SK-N-MC (cell line): ENCODE measurements around the gene LITAF.

Source experiments
- EZH2 ChIP-seq: fragments of 200-600 bp; sonication (generic); IDR thresholded peaks from one replicate; pipeline ENCODE4 v1.6.1; 2017; ENCODE audit warnings: antibody characterized with exemption
- FOXP2 ChIP-seq: optimal IDR thresholded peaks from 2 replicates; pipeline ENCODE3; 2011; ENCODE audit warnings: mild to moderate bottlenecking, moderate library complexity; ENCODE audit not compliant: insufficient read depth; ENCODE audit errors: extremely low read length, control extremely low read depth
- POLR2AphosphoS5 ChIP-seq: IDR thresholded peaks from 2 replicates; pipeline ENCODE4 v1.6.1; 2012; ENCODE audit warnings: mild to moderate bottlenecking, low read depth, low read length, borderline replicate concordance

DNA sequence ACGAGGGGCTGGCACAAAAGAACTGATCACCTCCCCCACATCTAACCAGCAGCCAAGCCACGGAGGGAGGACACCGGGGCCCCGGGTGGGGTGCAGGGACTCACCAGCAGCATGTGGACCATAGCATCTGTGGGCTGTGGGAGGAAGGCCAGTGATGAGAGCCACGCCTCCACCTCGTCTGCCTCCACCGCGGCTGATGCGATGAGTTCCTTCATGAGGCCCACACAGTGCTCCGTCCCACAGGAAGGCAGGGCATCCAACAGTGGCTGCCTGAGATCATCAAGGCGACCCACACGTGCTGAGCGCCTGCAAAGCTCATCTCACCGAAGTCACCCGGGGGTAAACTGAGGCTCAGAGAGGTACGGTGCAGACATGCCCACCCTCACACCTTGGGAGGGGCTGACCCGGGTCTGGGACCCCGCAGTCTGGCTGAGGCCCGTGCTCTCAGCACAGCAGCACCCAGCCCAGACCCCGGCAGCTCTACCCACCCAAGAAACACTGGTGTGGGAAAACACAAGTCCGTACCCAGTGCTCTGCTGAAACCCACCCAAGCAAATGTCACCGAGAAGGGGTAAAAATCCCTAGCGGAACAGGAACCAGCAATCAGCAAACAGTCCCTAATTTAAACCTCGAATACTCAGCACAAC lies 85.9 kb downstream of the LITAF start:
- TF ChIP-seq POLR2AphosphoS5, result no peak
- TF ChIP-seq EZH2, result no peak
- TF ChIP-seq FOXP2, result no peak
